Right ventricle myocardium superior (tissue), 1 donor: ENCODE measurements around the gene C17orf107. TPM values are rescaled to one million over a fixed set of nuclear protein-coding genes. Genes with fewer than 3 reads are reported as not detected.
A peak's percentile ranks its signal among the peaks of the same experiment; 100 is the strongest.
"Not testable (repeated sequence)": the region's sequence is repeated elsewhere in the genome, so short reads cannot be mapped to it uniquely, and the experiment has no call there.

Experiments
- ATAC-seq: fragments of 200-7000 bp; cut with Tn5 transposase; one replicate; pipeline ENCODE4 v1.9.1; 2020; ENCODE audit warnings: mild to moderate bottlenecking; ENCODE audit not compliant: poor library complexity
- DNase-seq: peaks from one replicate; pipeline ENCODE4 v3.0.0-alpha.2; 2020
- intact Hi-C: fragments of 100-400 bp; cut with DNase I; formaldehyde crosslinking; loops from one replicate; pipeline ENCODE4 v1.11.2; 2022
- total RNA-seq: library from RNA; stranded (reverse); fragmentation: NEBNext Ultra II Directional; extraction: Animal tissue kit (Norgen Biotek cat#: 25700); gene quantifications from one replicate; pipeline ENCODE4 v1.2.1, GENCODE V29; 2021
- donor health status: DM: no; HTN: yes; CAD: no; lungs with severe emphysema.

Gene C17orf107
- total RNA-seq, 1 donor from 2014 or later = 0.51 TPM

GRCh38 chr17:4920351-4921048, 21.2 kb downstream of the C17orf107 start:
- ATAC-seq = no peak
- DNase-seq = no peak
- intact Hi-C loops = no loop called here

- DNase-seq (no peak), ATAC-seq (no peak)
- intact Hi-C loops = no loop called here
Measured at GRCh38 chr17:4921320-4921719, 22.0 kb downstream of the C17orf107 start.

- intact Hi-C loops, ATAC-seq, DNase-seq: not testable (repeated sequence)
Measured at GRCh38 chr17:4926577-4927335, 27.4 kb downstream of the C17orf107 start.

- DNase-seq (no peak), ATAC-seq (no peak)
- intact Hi-C loops = no loop called here
Measured at GRCh38 chr17:4928881-4929280, 29.5 kb downstream of the C17orf107 start.

- ATAC-seq (no peak), DNase-seq (no peak)
- intact Hi-C loops = no loop called here
Measured at GRCh38 chr17:4931963-4932362, 32.6 kb downstream of the C17orf107 start, which contains the start of gene GP1BA. Gene GP1BA, plus strand, starts transcription at chr17:4932277. Its CDS starts 328 bp downstream, at chr17:4932605.

GRCh38 chr17:4932756-4933155, 33.4 kb downstream of the C17orf107 start:
- ATAC-seq (no peak), DNase-seq (no peak)
- intact Hi-C loops = no loop called here

- no peak for DNase-seq
- ATAC-seq = no peak
- intact Hi-C loops = no loop called here
Measured at GRCh38 chr17:4933646-4934045, 34.3 kb downstream of the C17orf107 start.

GRCh38 chr17:4934173-4934979, 35.0 kb downstream of the C17orf107 start:
- intact Hi-C loops = no loop called here
- DNase-seq = no peak
- peak; percentile 28 for ATAC-seq

- DNase-seq (no peak), ATAC-seq (no peak)
- intact Hi-C loops = no loop called here
Measured at GRCh38 chr17:4935650-4936049, 36.3 kb downstream of the C17orf107 start.

GRCh38 chr17:4936436-4936835, 37.1 kb downstream of the C17orf107 start:
- ATAC-seq = no peak
- intact Hi-C loops = no loop called here
- no peak for DNase-seq

- intact Hi-C loops = no loop called here
- DNase-seq = no peak
- ATAC-seq = no peak
Measured at GRCh38 chr17:4937553-4937952, 38.2 kb downstream of the C17orf107 start.

GRCh38 chr17:4938069-4938491, 38.7 kb downstream of the C17orf107 start:
- ATAC-seq = no peak
- intact Hi-C loops = no loop called here
- no peak for DNase-seq

GRCh38 chr17:4938688-4939545, 39.6 kb downstream of the C17orf107 start:
- DNase-seq = no peak
- intact Hi-C loops = no loop called here
- ATAC-seq = no peak

- intact Hi-C loops = no loop called here
- DNase-seq (no peak), ATAC-seq (no peak)
Measured at GRCh38 chr17:4939546-4939795, 40.1 kb downstream of the C17orf107 start.

- intact Hi-C loops = no loop called here
- DNase-seq = peak; percentile 95
- peak; percentile 95 for ATAC-seq
Measured at GRCh38 chr17:4939796-4940554, 40.6 kb downstream of the C17orf107 start, which contains the start of the genes RNF167 and SLC25A11. Gene RNF167, plus strand, starts transcription at chr17:4940268. Its CDS starts 642 bp downstream, at chr17:4940910. Gene SLC25A11, minus strand, starts transcription at chr17:4940046. Its CDS starts 136 bp downstream, at chr17:4939910.

- ATAC-seq (peak; percentile 78), DNase-seq (no peak)
- intact Hi-C loops = no loop called here
Measured at GRCh38 chr17:4940555-4941318, 41.4 kb downstream of the C17orf107 start.

GRCh38 chr17:4941319-4941610, 41.9 kb downstream of the C17orf107 start:
- DNase-seq = no peak
- intact Hi-C loops = no loop called here
- ATAC-seq = no peak
